Dedifferentiated amniotic fluid mesenchymal stem cell (primary cell): ENCODE results near the gene FAM199X.
A peak's percentile ranks its signal among the peaks of the same experiment; 100 is the strongest.

Experiments used
- DNase-seq: peaks from one replicate; pipeline ENCODE4 v3.0.0-alpha.2; 2016; ENCODE audit errors: extremely low spot score

Gene FAM199X

DNA sequence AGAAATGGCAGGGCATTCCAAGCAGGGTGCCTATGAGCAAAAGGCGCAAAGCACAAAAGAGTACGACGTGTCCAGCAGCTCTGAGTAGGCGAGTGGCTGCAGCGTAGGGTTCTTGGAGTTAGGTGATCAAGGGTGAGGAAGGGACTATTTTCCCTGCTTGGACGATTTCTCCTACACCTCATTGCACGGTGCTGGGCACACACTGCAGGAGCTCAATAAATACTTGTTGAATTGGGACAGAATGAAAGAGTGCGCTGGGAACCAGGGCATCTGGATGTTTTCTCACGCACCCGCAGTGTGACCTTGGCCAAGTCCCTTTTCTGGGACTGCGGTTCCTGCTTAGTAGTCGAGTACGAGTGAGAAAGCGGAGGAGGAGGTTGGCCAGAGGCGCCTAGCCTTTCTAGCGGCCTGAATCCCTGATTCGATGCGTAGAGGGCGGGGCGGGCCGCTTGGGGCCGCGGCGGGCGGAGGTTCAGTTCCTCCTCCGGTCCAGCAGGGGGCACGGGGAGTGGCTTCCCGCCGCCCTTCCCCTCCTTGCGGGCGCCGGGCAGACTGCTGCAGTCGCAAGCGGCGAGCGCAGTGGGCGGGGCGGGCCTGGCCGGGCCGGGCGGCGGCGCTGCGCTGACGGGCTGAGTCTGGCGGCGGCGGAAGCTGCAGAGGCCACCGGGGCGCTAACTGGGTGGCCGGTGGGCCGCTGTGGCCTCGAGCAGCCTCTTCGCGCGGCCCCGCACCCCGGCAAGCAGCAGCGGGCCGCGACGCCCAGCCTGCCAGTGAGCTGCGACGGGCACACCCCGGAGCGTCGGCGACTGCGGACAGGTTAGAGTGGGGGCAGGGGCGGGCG, at the start of gene FAM199X:
Gene FAM199X, plus strand, starts transcription at position 560 of the 841 bp plus-strand sequence. CDS start 333 bp downstream, outside the sequence.
- peak; percentile 67 for DNase-seq

DNA sequence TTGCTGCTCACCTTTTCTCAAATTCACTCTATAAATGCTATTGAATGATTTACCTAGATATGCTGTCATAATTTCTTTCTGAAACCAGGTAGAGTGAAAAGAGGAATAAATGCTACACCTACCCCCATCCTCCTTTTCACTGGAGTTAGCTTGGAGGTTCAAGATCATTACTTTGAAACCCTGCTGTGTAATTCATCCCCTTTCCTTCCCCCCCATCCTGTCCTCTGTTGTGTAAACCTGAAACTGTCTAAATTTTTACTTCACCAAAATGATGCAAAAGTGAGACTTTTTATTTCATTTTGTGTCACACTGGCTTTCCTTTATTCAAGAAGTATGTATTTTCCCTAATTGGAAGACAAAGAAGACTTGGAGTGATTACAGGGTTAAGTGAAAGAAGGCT, 48.5 kb upstream of the FAM199X start:
- no peak for DNase-seq

- DNase-seq: no peak
These were observed 47.5 kb upstream of the FAM199X start for GRCh38 chrX:104118765-104119164.

DNA sequence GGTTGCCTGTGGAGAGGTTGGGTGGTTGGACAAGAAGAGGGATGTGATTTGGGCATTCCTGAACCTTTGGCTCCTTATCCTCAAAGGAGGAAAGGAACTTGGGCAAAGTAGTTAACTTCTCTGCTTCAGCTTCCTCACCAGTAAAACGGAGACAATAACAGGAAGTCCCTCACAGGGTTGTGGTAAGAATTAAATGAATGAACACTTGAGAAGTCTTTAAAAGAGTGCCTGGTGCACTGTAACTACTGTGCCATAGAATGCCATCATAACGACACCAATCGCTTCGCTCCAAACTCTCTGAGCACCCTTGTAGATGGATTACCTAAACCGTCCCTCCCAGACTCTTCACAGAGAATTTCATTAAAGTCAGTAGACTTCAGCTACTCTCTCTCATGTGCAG, 43.4 kb upstream of the FAM199X start:
- no peak for DNase-seq

DNA sequence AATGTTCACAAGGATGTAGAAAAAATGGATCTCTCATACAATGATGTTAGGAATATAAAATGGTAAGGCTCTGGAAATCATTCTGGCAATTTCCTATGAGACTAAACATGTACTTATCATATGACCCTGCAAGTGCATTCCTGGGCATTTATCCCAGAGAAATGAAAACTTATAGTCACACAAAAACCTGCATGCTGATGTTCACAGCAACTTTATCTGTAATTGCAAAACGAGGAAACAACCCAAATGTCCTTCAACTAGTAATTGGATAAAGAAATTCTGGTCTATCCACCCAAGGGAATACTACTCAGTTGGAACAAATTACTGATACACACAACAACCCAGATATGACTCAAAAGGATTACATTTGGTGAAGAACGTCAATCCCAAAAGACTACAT, 39.4 kb upstream of the FAM199X start:
- no peak for DNase-seq

DNA sequence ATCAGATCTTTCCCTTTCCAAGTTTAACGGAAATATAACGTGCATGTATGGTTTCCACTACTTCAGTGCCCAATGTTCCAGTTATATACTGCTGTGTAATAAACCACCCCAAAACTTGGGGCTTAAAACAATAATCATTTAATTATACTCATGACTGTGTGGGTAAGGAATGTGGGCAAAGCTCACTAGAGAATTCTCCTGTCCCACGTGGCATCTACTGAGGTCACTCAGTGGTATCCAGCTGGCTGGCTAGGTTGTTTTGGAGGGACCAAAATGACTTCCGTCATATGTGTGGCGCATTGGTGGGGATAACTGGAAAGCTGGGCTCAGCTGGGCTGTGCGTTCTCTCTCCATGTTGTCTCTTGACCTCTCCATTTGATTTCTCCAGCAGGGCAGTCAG, 35.4 kb upstream of the FAM199X start:
- no peak for DNase-seq

DNA sequence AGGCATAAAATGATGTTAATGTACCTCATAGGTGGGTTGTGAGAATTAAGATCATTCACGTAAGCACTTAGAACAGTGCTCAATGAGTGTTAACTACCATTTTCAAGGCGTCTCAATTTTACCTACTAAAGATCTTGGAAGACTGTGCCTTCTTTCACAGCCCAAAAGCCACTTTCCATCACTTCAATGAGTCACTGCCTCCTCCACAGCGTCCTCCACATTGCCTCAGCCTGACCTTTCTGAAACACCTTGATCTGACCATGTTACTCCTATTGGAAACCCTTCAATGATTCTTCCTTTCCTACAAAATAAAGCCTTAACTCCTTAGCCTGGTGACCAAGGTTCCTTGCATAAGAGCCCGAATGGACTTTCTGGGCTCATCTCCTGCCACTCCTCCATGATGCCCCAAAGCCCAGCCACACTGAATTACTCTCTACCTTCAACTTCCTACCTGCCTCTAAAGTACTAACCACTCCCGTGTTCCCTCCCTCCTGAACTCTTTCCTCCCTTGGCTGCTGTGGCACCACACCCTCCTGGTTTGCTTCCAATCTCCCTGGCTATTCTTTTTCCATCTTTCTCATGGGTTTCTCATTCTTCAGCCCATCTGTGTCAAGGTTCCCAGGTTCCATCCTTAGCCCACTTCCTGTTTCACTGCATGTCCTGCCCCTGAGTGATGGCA, 31.5 kb upstream of the FAM199X start:
- DNase-seq: no peak

DNA sequence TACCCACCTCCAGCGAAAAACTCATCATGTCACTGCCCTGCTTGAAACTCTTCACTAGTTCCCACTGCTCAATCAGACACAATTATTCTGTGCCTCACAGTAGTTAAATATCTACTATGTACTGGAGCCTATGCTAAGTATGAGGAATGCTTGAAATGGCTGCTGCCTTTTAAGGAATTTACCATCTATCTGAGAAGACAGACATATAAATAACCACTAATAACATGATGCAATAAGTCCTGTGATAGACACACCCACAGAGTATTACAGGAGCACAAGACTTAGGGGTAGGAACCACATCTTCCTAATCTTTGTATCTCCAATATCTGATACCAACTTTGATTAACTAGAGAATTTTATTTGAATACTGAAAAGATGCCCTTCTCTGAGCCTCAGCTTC, 30.6 kb upstream of the FAM199X start:
- no peak for DNase-seq

- peak; percentile 80 for DNase-seq
These were observed 29.8 kb upstream of the FAM199X start for GRCh38 chrX:104136241-104137019.

GRCh38 chrX:104137496-104137895, 28.8 kb upstream of the FAM199X start:
- no peak for DNase-seq

DNA sequence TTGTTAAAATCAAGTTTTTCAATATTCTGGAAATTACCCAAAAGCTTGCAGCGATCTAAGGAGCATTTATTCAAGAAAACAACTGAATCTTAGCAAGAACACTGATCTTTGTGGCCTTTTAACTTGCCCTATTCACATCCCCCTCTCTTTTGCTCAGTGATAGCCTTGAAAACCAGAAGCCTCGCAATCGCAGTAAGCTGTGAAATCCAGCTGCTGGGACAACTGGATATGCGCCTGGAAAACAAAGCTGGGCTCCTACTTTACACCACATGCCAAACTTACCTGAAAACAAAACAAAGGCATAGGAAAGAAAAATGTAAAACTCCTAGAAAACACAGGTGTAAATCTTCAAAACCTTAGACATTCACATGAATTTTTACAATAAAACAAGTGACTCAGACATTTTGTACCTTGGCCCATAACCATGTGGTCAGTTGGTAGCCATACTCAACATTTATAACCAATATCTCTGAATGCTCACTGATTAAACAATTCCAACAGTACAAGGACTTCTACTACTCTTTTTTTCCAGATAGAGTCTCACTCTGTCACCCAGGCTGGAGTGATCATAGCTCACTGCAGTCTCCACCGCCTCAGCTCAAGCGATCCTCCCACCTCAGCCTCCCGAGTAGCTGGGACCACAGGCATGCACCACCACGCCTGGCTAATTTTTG, 25.0 kb upstream of the FAM199X start:
- no peak for DNase-seq

DNA sequence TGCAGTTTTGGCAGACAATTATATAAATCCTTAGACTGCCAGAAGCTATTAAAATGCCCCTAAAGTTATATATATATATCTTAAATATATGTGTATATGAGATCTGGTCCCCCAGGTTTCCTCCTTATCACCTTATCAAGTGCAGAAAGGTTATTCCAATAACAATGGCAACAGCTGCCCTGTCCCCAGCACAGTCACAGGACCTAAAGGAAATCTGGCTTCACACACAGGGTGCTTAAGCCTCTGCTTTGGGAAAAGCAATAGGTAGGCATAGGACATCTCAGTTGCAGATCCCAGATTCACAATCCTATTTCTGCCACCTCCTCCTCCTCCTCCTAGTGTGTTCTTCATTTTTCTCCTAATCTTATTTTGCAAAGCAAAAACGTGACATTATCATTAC, 15.2 kb upstream of the FAM199X start:
- DNase-seq: no peak

DNA sequence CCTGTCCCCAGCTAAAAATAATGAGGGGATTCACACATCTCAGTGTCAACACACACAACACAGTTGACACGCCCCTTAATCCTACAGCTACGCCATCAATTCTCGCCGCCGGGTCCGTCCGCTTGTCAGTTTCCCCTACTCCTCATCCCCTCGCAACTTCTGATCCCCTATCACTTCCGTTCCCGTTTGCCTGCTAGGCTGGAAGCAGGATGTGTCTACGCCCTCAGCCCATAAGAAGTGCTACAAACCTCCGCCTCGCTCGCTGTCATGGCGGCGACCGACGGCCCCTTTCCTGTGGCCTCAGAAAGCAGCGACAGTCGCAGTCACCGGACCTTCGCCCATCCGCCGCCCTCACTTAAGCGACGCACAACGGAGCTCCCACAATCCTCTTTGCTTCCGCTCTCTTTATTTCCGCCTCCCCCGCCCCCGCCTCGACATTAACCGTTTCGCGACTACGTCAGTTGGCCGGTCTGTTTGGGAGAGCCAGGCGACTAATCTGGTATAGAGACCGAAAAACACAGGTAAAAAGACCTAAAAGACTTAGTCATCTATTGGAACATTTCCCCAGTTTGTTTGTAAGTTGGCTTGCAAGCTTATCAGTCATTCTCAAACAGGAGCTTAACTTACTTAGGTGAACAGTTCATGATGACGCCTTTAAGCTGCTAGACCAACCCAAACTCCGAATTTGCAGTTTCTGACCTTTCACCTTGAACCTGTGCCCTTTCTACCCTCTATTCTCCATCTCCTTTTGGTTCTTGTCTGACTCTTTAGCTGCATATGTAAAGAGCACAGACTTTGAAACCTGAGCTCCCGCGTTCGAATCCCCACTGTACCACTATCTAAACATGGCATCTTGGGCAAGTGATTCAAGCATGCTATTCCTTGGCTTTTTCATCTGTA, 9.4 kb upstream of the FAM199X start, which contains the start of gene SLC25A53:
Gene SLC25A53, minus strand, starts transcription at position 380 of the 900 bp plus-strand sequence. CDS start 51,752 bp downstream, outside the sequence.
- DNase-seq: peak; percentile 75

DNA sequence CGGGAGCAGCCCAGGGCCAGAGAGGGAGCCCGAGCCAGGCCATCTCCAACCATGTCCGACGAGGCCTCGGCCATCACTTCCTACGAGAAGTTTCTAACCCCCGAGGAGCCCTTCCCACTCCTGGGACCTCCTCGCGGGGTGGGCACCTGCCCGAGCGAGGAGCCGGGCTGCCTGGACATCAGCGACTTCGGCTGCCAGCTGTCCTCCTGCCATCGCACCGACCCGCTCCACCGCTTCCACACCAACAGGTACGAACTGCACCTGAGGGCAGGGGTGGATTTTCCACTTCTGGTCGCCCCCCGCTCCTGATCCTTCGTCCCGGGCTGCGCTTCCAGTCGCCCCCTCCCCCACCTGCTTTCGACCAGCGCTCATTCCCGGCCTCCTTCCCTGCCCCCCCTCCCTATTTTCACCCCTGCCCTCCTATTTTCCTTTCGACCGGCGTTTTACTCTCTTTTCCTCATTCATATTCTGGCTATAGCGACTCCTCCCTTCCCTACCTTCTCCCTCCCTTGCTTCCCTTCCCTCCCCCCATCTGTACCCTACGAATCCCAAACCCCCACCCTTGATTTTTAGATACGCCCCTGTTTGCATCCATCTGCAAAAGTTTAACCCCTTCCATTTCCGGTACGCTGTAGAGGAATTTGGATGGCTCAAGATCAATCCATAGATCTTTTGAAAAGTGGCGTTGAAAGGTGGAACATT, 633 bp downstream of the FAM199X start:
- DNase-seq: no peak

DNA sequence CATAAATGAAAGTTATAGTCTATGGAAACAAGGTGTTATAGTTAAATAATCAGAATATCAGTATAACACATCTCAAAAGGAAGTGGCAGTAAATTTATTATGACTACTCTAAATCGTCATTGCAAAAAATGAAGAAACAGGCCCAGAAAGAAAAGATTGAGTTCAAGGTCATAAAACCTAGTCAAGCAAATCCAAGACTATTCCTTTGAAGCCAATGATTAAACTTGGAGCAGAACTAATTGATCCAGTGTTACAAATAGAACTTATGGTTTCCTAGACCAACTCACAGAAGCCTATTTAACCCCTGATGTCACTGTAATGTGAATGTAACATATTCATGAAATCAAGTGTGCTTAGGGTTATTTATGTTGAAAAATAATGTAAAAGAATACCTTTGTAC, 1.9 kb downstream of the FAM199X start:
- no peak for DNase-seq

GRCh38 chrX:104172121-104172520, 5.9 kb downstream of the FAM199X start:
- no peak for DNase-seq

GRCh38 chrX:104172788-104173187, 6.5 kb downstream of the FAM199X start:
- no peak for DNase-seq

DNA sequence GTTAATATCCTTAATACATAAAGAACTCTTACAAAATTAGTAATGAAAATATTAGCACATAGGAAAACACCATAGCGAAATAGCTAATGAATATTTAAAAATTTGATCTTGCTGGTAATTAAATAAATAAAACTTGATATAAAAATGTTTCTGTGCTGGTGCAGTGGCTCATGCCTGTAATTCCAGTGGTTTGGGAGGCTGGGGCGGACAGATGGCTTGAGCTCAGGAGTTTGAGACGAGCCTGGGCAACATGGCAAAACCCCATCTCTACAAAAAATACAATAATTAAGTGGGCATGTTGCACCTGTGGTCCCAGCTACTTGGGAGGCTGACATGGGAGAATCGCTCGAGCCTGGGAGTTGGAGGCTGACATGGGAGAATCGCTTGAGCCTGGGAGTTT, 7.6 kb downstream of the FAM199X start:
- DNase-seq: no peak

DNA sequence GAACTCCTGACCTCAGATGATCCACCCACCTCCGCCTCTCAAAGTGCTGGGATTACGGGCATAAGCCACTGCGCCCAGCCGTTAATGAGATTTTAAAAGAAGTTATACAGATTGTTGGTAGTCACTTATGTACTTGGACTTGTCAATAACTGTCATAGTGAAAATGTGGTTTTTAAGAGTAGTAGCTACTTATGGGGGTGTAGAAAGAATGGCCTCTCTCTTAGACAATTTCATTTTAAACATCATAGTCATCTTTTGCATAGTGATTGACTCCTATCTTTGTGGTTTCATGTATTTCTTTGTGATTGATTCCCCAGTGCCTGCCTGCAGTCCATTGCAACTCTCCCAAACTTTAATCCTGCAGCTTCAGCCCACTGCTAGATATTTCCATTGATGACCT, 17.4 kb downstream of the FAM199X start:
- no peak for DNase-seq

DNA sequence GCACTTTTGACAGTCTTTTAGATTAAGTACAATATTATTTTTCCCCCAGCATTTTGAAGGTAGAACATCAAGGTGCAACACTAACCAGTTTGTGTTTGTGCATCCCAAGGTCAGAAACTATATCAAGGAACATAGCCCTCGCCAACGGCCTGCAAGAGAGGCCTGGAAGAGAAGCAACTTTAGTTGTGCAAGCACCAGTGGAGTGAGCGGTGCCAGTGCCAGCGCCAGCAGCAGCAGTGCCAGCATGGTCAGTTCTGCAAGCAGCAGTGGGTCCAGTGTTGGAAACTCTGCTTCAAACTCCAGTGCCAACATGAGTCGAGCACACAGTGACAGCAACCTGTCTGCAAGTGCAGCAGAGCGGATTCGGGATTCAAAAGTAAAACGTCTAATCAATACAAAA, 21.7 kb downstream of the FAM199X start:
- no peak for DNase-seq
